IMR-90 (cell line): ENCODE results near the gene CASTOR1.

Experiments
- FOS ChIP-seq: fragments of 150-350 bp; IDR thresholded peaks from 2 replicates; pipeline ENCODE4 v1.6.1; 2016; ENCODE audit warnings: low read depth, low read length
- POLR2A ChIP-seq: IDR thresholded peaks from 2 replicates; pipeline ENCODE4 v1.6.1; 2012; ENCODE audit warnings: mild to moderate bottlenecking, low read depth, low read length
- TF ChIP-seq, protein P1 (sequence below): conservative IDR thresholded peaks from 2 replicates; pipeline ENCODE4 v1.5.1; 2012; ENCODE audit warnings: mild to moderate bottlenecking, low read depth, low read length, improper control_type of control experiment

DNA sequence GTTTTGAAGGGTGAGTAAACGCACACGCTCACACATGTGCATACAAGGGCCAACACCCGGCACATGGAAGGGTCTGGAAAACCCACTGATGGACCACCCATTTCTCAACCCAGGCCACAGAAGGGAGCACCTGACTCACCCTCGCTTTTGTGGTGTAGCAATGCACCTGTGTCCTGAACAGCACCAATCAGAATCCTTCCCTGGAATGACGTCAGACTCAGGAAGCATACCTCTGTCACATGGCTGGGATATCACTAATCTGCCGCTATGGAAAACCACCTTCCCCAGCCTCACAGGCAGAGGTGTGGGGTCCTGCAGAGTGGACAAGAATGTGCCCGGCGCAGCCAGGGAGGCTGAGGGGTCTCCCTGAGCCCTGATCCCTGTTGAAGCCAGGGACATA, 13.7 kb downstream of the CASTOR1 start:
- TF ChIP-seq POLR2A (no peak), FOS (no peak)
- TF ChIP-seq, protein P1, sequence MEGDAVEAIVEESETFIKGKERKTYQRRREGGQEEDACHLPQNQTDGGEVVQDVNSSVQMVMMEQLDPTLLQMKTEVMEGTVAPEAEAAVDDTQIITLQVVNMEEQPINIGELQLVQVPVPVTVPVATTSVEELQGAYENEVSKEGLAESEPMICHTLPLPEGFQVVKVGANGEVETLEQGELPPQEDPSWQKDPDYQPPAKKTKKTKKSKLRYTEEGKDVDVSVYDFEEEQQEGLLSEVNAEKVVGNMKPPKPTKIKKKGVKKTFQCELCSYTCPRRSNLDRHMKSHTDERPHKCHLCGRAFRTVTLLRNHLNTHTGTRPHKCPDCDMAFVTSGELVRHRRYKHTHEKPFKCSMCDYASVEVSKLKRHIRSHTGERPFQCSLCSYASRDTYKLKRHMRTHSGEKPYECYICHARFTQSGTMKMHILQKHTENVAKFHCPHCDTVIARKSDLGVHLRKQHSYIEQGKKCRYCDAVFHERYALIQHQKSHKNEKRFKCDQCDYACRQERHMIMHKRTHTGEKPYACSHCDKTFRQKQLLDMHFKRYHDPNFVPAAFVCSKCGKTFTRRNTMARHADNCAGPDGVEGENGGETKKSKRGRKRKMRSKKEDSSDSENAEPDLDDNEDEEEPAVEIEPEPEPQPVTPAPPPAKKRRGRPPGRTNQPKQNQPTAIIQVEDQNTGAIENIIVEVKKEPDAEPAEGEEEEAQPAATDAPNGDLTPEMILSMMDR: no peak
